Gastrocnemius medialis (tissue), 4 donors: ENCODE results near the gene LRRC3B. TPM values are rescaled to one million over a fixed set of nuclear protein-coding genes. Genes with fewer than 3 reads are reported as not detected.

Experiments
- ATAC-seq, 2 donors: fragments of 150-250 bp; one replicate each; pipeline ENCODE4 v1.9.1; 2016
- DNase-seq, 2 donors: peaks; one replicate each; pipeline ENCODE4 v3.0.0-alpha.2; 2019
- H3K27ac ChIP-seq, 4 donors: fragments of 200-600 bp; sonication (generic); 1 replicate in 1 of 4; 2 replicates in 3 of 4; pipeline ENCODE4 v1.5.1; 2016 to 2018; ENCODE audit warnings: mild to moderate bottlenecking in 2 of 4, moderate library complexity in 1 of 4
- H3K27me3 ChIP-seq, 3 donors: fragments of 200-600 bp; sonication (generic) in 2 of 3; 1 replicate in 1 of 3; 2 replicates in 2 of 3; pipeline versions ENCODE4 v1.5.1 to v1.6.0; 2016 to 2019; ENCODE audit warnings: mild to moderate bottlenecking in 1 of 3, moderate library complexity in 1 of 3
- H3K36me3 ChIP-seq, 2 donors: fragments of 200-600 bp; sonication (generic) in 1 of 2; one replicate each; pipeline ENCODE4 v1.5.1; 2017 to 2018
- H3K4me1 ChIP-seq, 2 donors: fragments of 200-600 bp; sonication (generic) in 1 of 2; one replicate each; pipeline ENCODE4 v1.5.1; 2016 to 2017; ENCODE audit warnings: mild to moderate bottlenecking in 2 of 2
- H3K4me3 ChIP-seq, 4 donors: fragments of 200-600 bp; sonication (generic) in 3 of 4; 1 replicate in 1 of 4; 2 replicates in 3 of 4; pipeline ENCODE4 v1.5.1; 2016 to 2019; ENCODE audit warnings: mild to moderate bottlenecking in 2 of 4
- H3K9me3 ChIP-seq, 3 donors: fragments of 200-600 bp; sonication (generic) in 2 of 3; 1 replicate in 1 of 3; 2 replicates in 2 of 3; pipeline ENCODE4 v1.5.1; 2016 to 2019
- POLR2A ChIP-seq, 2 donors: fragments of 450-650 bp; IDR thresholded peaks; one replicate each; pipeline ENCODE4 v1.6.1; 2017; ENCODE audit warnings: antibody characterized with exemption in 2 of 2, mild to moderate bottlenecking in 2 of 2, moderate library complexity in 2 of 2
- in situ Hi-C, 4 donors: fragments of 200-750 bp; cut with MboI; loops; one replicate each; pipeline versions ENCODE4 v1.15.0 to v1.8.0; 2017; ENCODE audit warnings: low sequenced_read_pairs in 4 of 4
- intact Hi-C: fragments of 100-400 bp; cut with DNase I; formaldehyde crosslinking; loops from one replicate; pipeline ENCODE4 v1.15.1; 2023; ENCODE audit warnings: low total_unique reads
- total RNA-seq, 4 donors: library from RNA; depleted of rRNA; stranded (reverse); fragments of >200 nt; gene quantifications; one replicate each; pipeline versions ENCODE4 v1.1.0 to v1.2.3, GENCODE V29; 2016
- TF ChIP-seq, protein P1 (sequence below), 5 experiments: fragments of 450-650 bp in 3 of 5; fragments of 200-600 bp in 2 of 5; sonication (generic) in 2 of 5; IDR thresholded peaks in 4 of 5; conservative IDR thresholded peaks in 1 of 5; 1 replicate in 4 of 5; 2 replicates in 1 of 5; pipeline ENCODE4 v1.5.1; 2016 to 2019; ENCODE audit warnings: antibody characterized with exemption in 5 of 5, mild to moderate bottlenecking in 3 of 5, moderate library complexity in 3 of 5

The LRRC3B gene
- total RNA-seq, 4 donors from 2014 or later, result 0.07 to 4.4 (median 1.3) TPM

GRCh38 chr3:26687466-26687865 lies 64.9 kb downstream of the LRRC3B start:
- Histone ChIP-seq H3K9me3 (no peaks in the 10 kb centered on the region), H3K36me3 (no peaks in the 10 kb centered on the region), H3K4me3 (no peak overlapping the region), H3K27me3 (no peaks in the 10 kb centered on the region), H3K27ac (no peak overlapping the region), H3K4me1 (no peaks in the 10 kb centered on the region)
- in situ Hi-C loops, result no loop called here
- ATAC-seq (no peak), DNase-seq (no peak)
- TF ChIP-seq POLR2A (IDR thresholded peaks at IDR 0.05), result no peak
- TF ChIP-seq, protein P1, sequence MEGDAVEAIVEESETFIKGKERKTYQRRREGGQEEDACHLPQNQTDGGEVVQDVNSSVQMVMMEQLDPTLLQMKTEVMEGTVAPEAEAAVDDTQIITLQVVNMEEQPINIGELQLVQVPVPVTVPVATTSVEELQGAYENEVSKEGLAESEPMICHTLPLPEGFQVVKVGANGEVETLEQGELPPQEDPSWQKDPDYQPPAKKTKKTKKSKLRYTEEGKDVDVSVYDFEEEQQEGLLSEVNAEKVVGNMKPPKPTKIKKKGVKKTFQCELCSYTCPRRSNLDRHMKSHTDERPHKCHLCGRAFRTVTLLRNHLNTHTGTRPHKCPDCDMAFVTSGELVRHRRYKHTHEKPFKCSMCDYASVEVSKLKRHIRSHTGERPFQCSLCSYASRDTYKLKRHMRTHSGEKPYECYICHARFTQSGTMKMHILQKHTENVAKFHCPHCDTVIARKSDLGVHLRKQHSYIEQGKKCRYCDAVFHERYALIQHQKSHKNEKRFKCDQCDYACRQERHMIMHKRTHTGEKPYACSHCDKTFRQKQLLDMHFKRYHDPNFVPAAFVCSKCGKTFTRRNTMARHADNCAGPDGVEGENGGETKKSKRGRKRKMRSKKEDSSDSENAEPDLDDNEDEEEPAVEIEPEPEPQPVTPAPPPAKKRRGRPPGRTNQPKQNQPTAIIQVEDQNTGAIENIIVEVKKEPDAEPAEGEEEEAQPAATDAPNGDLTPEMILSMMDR (IDR thresholded peaks at IDR 0.05 in 4 of 5, conservative IDR thresholded peaks at IDR 0.05 in 1 of 5), result no peak
- intact Hi-C loops, result no loop called here

GRCh38 chr3:26699553-26699952 lies 77.0 kb downstream of the LRRC3B start:
- ATAC-seq (no peak), DNase-seq (no peak)
- Histone ChIP-seq H3K27ac (no peak overlapping the region), H3K36me3 (no peaks in the 10 kb centered on the region), H3K4me3 (no peak overlapping the region), H3K27me3 (no peaks in the 10 kb centered on the region), H3K4me1 (no peaks in the 10 kb centered on the region), H3K9me3 (no peaks in the 10 kb centered on the region)
- in situ Hi-C loops, result no loop called here
- TF ChIP-seq, protein P1 (IDR thresholded peaks at IDR 0.05 in 4 of 5, conservative IDR thresholded peaks at IDR 0.05 in 1 of 5), result no peak
- intact Hi-C loops, result no loop called here

DNA sequence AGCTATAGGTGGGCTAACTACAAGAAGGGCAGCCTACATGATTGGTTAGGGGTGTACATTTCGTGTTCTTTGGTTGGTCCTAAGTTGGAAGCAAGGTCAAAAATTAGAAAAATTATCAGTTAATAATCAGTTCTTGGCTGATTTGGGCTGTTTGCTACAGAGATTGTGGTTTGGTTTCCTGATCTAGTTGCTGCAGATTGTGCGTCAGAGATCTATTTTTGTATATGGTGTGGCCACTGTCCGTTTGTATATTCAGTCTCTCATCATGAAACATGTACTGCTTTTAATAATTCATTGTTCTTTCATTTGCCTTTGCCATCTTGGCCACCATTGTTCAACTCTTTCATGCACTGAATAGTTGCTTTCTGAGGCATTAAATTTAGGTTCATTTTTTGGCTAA lies 80.9 kb downstream of the LRRC3B start:
- no peak for TF ChIP-seq POLR2A (IDR thresholded peaks at IDR 0.05)
- TF ChIP-seq, protein P1 (IDR thresholded peaks at IDR 0.05 in 4 of 5, conservative IDR thresholded peaks at IDR 0.05 in 1 of 5), result no peak
- H3K4me1 ChIP-seq, result no peaks in the 10 kb centered on the region
- ATAC-seq (no peak), DNase-seq (no peak)
- intact Hi-C loops (no loop called here), in situ Hi-C loops (loop anchor here in 3 of 4 donors (25.0 kb wide), 2 partner anchors 866 to 1066 kb away; no protein-coding TSS in a partner anchor)
- no peak overlapping the region for H3K27ac ChIP-seq
- no peak overlapping the region for H3K4me3 ChIP-seq
- no peaks in the 10 kb centered on the region for H3K36me3 ChIP-seq
- H3K27me3 ChIP-seq, result no peaks in the 10 kb centered on the region
- H3K9me3 ChIP-seq, result no peaks in the 10 kb centered on the region

- DNase-seq (no peak), ATAC-seq (no peak)
- Histone ChIP-seq H3K27me3 (no peaks in the 10 kb centered on the region), H3K4me3 (no peak overlapping the region), H3K9me3 (no peaks in the 10 kb centered on the region), H3K4me1 (no peaks in the 10 kb centered on the region), H3K36me3 (no peaks in the 10 kb centered on the region), H3K27ac (no peak overlapping the region)
- intact Hi-C loops (no loop called here), in situ Hi-C loops (loop anchor here in 3 of 4 donors (25.0 kb wide), 2 partner anchors 867 to 1067 kb away; no protein-coding TSS in a partner anchor)
- TF ChIP-seq POLR2A (IDR thresholded peaks at IDR 0.05), result no peak
- TF ChIP-seq, protein P1 (IDR thresholded peaks at IDR 0.05 in 4 of 5, conservative IDR thresholded peaks at IDR 0.05 in 1 of 5), result no peak
Measured at GRCh38 chr3:26704736-26705135, 82.2 kb downstream of the LRRC3B start.

DNA sequence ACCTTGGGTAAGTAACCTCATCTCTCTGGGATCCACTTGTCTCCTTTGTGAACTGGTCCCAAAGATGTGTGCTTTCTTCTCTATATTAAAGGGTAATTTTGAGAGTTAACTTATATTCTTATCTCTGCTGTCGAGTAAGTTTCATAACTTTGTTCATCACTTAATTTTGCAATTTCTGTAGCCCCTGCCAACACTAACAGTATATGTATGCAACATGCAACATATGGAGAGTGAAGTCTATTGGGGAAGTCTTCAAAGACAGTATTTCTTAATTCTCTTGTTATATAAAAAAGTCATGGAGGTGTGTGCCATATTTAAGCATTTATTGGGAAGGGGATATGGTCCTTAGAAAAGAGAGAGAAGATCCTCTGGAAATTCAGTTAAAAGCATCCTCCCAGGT lies 85.9 kb downstream of the LRRC3B start:
- in situ Hi-C loops (loop anchor here in 3 of 4 donors (25.0 kb wide), 2 partner anchors 871 to 1071 kb away; no protein-coding TSS in a partner anchor), intact Hi-C loops (no loop called here)
- DNase-seq (no peak), ATAC-seq (no peak)
- Histone ChIP-seq H3K9me3 (no peaks in the 10 kb centered on the region), H3K36me3 (no peaks in the 10 kb centered on the region), H3K27me3 (no peaks in the 10 kb centered on the region), H3K4me3 (no peak overlapping the region), H3K27ac (no peak overlapping the region), H3K4me1 (no peaks in the 10 kb centered on the region)
- TF ChIP-seq, protein P1 (IDR thresholded peaks at IDR 0.05 in 4 of 5, conservative IDR thresholded peaks at IDR 0.05 in 1 of 5), result no peak
- no peak for TF ChIP-seq POLR2A (IDR thresholded peaks at IDR 0.05)
